Heart left ventricle (tissue), 16 donors: ENCODE results near the gene CAPN7. TPM values are rescaled to one million over a fixed set of nuclear protein-coding genes. Genes with fewer than 3 reads are reported as not detected.

Source experiments
- ATAC-seq, 4 donors: fragments of 200-7000 bp; cut with Tn5 transposase; one replicate each; pipeline ENCODE4 v1.9.1; 2020 to 2022; ENCODE audit warnings: moderate library complexity in 4 of 4, mild to moderate bottlenecking in 3 of 4, moderate number of reproducible peaks in 1 of 4
- DNase-seq, 5 donors: peaks; one replicate each; pipeline ENCODE4 v3.0.0-alpha.2; 2020
- H3K27ac ChIP-seq, 12 donors: fragments of 200-600 bp; sonication (generic) in 4 of 12; one replicate each; pipeline versions ENCODE4 v1.5.0 to v1.8.0; 2016 to 2022; ENCODE audit warnings: mild to moderate bottlenecking in 2 of 12
- H3K27me3 ChIP-seq, 9 donors: fragments of 200-600 bp; sonication (generic) in 2 of 9; one replicate each; pipeline versions ENCODE4 v1.5.1 to v1.8.0; 2016 to 2022; ENCODE audit warnings: mild to moderate bottlenecking in 3 of 9
- H3K36me3 ChIP-seq, 9 donors: fragments of 200-600 bp; sonication (generic) in 2 of 9; one replicate each; pipeline versions ENCODE4 v1.5.0 to v1.8.0; 2018 to 2022; ENCODE audit warnings: mild to moderate bottlenecking in 2 of 9
- H3K4me1 ChIP-seq, 12 donors: fragments of 200-600 bp; sonication (generic) in 4 of 12; one replicate each; pipeline versions ENCODE4 v1.5.0 to v1.8.0; 2016 to 2022; ENCODE audit warnings: mild to moderate bottlenecking in 3 of 12
- H3K4me3 ChIP-seq, 12 donors: fragments of 200-600 bp; sonication (generic) in 4 of 12; one replicate each; pipeline versions ENCODE4 v1.5.0 to v1.8.0; 2017 to 2022; ENCODE audit warnings: mild to moderate bottlenecking in 9 of 12, moderate library complexity in 4 of 12
- H3K9me3 ChIP-seq, 12 donors: fragments of 200-600 bp; sonication (generic) in 4 of 12; one replicate each; pipeline versions ENCODE4 v1.5.0 to v1.8.0; 2016 to 2022; ENCODE audit warnings: mild to moderate bottlenecking in 1 of 12
- POLR2A ChIP-seq, 2 donors: fragments of 450-650 bp; IDR thresholded peaks; one replicate each; pipeline ENCODE4 v1.6.1; 2017; ENCODE audit warnings: antibody characterized with exemption in 2 of 2, mild to moderate bottlenecking in 2 of 2, moderate library complexity in 2 of 2
- WGBS, 4 donors: extraction: QIAGEN DNeasy Blood & Tissue Kit in 2 of 4; methylation state at CpG; one replicate each; pipeline versions ENCODE4 v1.1.5 to v1.1.7; 2013 to 2018; 5-methylcytosine and 5-hydroxymethylcytosine counted together
- intact Hi-C, 10 donors: fragments of 100-400 bp; cut with DNase I; formaldehyde crosslinking; loops; one replicate each; pipeline versions ENCODE4 v1.11.1 to v1.14.2; 2022
- polyA plus RNA-seq, 2 donors: library from polyadenylated mRNA; stranded (reverse); fragments of 200-250 nt; gene quantifications; one replicate each; pipeline ENCODE4 v1.2.3, GENCODE V29; 2013
- total RNA-seq, 9 donors: library from RNA; depleted of rRNA in 2 of 9; stranded (reverse); fragments of >200 nt in 2 of 9; fragmentation: NEBNext Ultra II Directional in 3 of 9; extraction: Animal tissue kit (Norgen Biotek cat#: 25700) in 3 of 9; gene quantifications; one replicate each; pipeline versions ENCODE4 v1.1.0 to v1.2.4, GENCODE V29; 2016 to 2023
- TF ChIP-seq, protein P1 (sequence below), 12 donors: fragments of 200-600 bp; sonication (generic) in 4 of 12; IDR thresholded peaks; one replicate each; pipeline versions ENCODE4 v1.5.0 to v1.8.0; 2018 to 2022; ENCODE audit warnings: antibody characterized with exemption in 12 of 12, mild to moderate bottlenecking in 5 of 12
- donor health status: ischemic (EF 13 %, LVEDD 7.1; RV severe dilation, severe dysfunction).
- donor health status: healthy with polysubstance abuse.
- donor health status: DM: no; HTN: yes; CAD: no.
- donor health status: DM: no; HTN: no; CAD: no.
- donor health status: ischemic (EF 25% LVEDD 6.9; RV normal size, moderate dysfunction).
- donor health status: ischemic (EF 25% LVEDD 5.7; RV mildly dilated, moderate dysfunction).
- donor health status: healthy.
- donor health status: DM: yes; HTN: yes; CAD: no.
- donor health status: ischemic (EF 35%, LVEDD 5.7; RV mildly dilated, moderate dysfunction).
- donor health status: nonischemic (EF 11% LVEDD 7.7; RV severe dilation, severe dysfunction).
- donor health status: DM: yes; HTN: yes; CAD: no.
- donor health status: PGD.
- donor health status: ischemic (EF 29% LVEDD 5.4; RV normal size, mild dysfunction).
- donor health status: nonischemic (EF 23%, LVEDD 6.1; RV moderate dilation, normal function).

The CAPN7 gene
- total and polyA plus RNA-seq, 11 donors: 9.1 to 38.2 (median 24.2) TPM

DNA sequence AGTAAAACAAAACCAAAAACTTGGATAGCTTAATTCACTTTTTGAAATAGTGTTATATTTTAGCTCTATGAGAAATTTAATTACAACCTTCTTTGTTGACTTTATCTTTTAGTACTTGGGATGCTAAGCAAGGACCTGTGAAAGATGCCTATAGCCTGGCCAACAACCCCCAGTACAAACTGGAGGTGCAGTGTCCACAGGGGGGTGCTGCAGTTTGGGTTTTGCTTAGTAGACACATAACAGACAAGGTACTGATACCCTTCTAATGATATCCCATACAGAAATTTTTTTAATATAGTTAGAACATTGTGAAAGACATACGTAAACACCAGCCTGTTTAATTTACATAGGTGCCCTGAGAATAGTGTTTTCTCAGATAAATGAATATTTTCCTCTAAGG, 35.3 kb downstream of the CAPN7 start:
- DNase-seq: no peak

DNA sequence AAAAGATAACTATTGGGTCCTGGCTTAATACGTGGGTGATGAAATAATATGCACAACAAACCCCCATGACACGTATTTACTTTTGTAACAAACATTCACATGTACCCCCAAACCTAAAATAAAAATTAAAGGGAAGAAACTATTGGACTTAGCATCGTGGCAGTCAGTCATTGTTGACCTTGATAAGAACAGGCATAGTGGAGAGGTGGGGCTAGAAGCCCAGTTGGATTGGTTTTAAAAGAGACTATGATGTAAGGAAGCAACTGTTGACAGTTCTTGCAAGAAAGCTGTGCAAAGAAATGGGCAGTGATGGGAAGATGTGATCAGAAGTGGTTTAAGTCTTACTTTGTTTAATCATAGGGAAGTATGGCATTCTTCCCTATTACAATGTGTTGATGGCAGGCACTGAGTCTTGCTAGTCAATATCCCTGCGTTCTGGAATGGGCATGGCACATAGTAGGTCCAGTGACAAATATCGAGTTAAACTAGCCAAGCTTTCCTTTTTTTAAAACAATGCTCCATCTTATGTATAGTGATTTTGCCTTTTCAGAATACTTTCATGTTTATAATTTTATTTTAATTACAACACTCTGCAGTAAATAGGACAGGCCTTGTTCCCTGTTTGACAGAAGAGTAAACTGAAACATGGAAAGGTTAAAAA, 37.9 kb downstream of the CAPN7 start:
- intact Hi-C loops: no loop called here
- H3K9me3 ChIP-seq: no peaks in the 10 kb centered on the region
- H3K4me1 ChIP-seq: no peaks in the 10 kb centered on the region
- 79 to 84% (median 82%) methylated on average over 5 of the region's 5 CpGs for WGBS, 4 donors
- no peak for ATAC-seq
- H3K27me3 ChIP-seq: no peaks in the 10 kb centered on the region
- TF ChIP-seq, protein P1, sequence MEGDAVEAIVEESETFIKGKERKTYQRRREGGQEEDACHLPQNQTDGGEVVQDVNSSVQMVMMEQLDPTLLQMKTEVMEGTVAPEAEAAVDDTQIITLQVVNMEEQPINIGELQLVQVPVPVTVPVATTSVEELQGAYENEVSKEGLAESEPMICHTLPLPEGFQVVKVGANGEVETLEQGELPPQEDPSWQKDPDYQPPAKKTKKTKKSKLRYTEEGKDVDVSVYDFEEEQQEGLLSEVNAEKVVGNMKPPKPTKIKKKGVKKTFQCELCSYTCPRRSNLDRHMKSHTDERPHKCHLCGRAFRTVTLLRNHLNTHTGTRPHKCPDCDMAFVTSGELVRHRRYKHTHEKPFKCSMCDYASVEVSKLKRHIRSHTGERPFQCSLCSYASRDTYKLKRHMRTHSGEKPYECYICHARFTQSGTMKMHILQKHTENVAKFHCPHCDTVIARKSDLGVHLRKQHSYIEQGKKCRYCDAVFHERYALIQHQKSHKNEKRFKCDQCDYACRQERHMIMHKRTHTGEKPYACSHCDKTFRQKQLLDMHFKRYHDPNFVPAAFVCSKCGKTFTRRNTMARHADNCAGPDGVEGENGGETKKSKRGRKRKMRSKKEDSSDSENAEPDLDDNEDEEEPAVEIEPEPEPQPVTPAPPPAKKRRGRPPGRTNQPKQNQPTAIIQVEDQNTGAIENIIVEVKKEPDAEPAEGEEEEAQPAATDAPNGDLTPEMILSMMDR (IDR thresholded peaks at IDR 0.05): no peak
- no peak for TF ChIP-seq POLR2A (IDR thresholded peaks at IDR 0.05)
- H3K27ac ChIP-seq: no peak overlapping the region
- no peak overlapping the region for H3K4me3 ChIP-seq
- DNase-seq: no peak
- H3K36me3 ChIP-seq: peaks cover 2 to 100% (median 98%) of the 10 kb centered on the region in 9 donors

More for the DNA sequence above, 35.3 kb downstream of the CAPN7 start:
- H3K4me3 ChIP-seq: no peak overlapping the region
- H3K27ac ChIP-seq: no peak overlapping the region
- H3K9me3 ChIP-seq: no peaks in the 10 kb centered on the region
- no peaks in the 10 kb centered on the region for H3K4me1 ChIP-seq
- WGBS, 4 donors: 92 to 100% (median 97%) methylated on average over 1 of the region's 1 CpG
- H3K36me3 ChIP-seq: peaks cover 2 to 100% (median 100%) of the 10 kb centered on the region in 9 donors
- intact Hi-C loops: no loop called here
- TF ChIP-seq POLR2A (IDR thresholded peaks at IDR 0.05): no peak
- TF ChIP-seq, protein P1 (IDR thresholded peaks at IDR 0.05): peak in 5 of 12 donors; percentile 9 to 38 (median 26)
- H3K27me3 ChIP-seq: no peaks in the 10 kb centered on the region
- ATAC-seq: peak in 1 of 4 donors; percentile 44

DNA sequence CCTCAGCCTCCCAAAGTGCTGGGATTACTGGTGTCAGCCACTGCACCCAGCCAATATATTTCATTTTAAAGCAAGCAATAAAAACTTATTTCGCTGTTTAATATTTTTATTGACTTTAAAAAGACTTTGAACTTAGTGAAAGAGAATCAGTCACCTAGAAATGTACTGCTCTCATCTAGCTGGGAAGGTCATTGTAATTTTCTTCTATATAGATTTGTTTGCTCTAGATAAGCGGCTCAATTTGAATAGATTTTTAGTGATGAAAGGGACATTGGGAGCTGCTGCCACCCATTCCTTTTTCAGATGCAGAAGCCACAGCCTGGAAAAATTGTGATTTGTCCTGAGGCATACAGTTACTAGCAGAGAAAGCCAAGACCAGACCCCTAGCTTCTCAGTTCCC, 40.1 kb downstream of the CAPN7 start:
- Histone ChIP-seq H3K36me3 (peaks cover 2 to 100% (median 97%) of the 10 kb centered on the region in 9 donors), H3K27me3 (no peaks in the 10 kb centered on the region), H3K9me3 (no peaks in the 10 kb centered on the region), H3K27ac (no peak overlapping the region), H3K4me1 (no peaks in the 10 kb centered on the region), H3K4me3 (no peak overlapping the region)
- ATAC-seq (no peak), DNase-seq (no peak)
- intact Hi-C loops: no loop called here
- WGBS, 4 donors: 95 to 98% (median 97%) methylated on average over 2 of the region's 2 CpGs
- TF ChIP-seq, protein P1 (IDR thresholded peaks at IDR 0.05): no peak
- TF ChIP-seq POLR2A (IDR thresholded peaks at IDR 0.05): no peak

DNA sequence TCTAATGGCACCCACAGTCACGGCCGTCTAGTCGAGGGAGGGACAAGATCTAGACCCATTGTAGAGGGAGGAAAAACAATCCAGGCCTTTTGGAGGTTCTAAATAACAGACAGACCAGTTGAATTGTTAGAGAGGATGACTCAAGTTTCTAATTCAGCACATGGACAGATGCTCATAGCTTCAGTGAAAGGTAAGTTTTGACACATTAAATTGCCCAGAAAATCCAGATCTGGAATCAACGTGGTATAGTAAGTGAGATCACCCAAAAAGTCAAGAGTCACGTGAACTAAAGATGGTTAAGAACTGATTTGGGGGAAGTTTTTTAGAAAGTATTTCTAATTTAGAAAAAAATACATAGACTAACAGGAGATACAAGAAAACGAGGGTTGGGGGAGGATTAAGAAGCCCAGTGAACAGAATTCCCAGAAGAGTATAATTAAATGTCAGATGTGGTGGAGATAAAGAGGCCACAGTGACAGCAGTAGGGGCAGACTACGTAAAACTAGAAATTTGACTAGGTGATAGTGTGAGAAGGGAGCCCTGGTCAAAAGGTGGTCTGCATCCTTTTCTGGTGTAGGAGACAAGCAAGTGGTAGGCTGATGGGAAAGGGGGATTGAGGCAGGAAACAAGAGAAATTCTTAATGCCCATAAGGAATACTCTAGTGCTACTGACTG, 47.1 kb downstream of the CAPN7 start:
- ATAC-seq (no peak), DNase-seq (no peak)
- no peaks in the 10 kb centered on the region for H3K9me3 ChIP-seq
- H3K36me3 ChIP-seq: peaks cover 0 to 100% (median 97%) of the 10 kb centered on the region in 9 donors
- no peak overlapping the region for H3K27ac ChIP-seq
- WGBS, 4 donors: 72 to 88% (median 80%) methylated on average over 7 of the region's 7 CpGs
- H3K4me1 ChIP-seq: peaks cover 0 to 25% (median 3%) of the 10 kb centered on the region in 12 donors
- H3K27me3 ChIP-seq: no peaks in the 10 kb centered on the region
- intact Hi-C loops: no loop called here
- H3K4me3 ChIP-seq: no peak overlapping the region
- no peak for TF ChIP-seq POLR2A (IDR thresholded peaks at IDR 0.05)
- TF ChIP-seq, protein P1 (IDR thresholded peaks at IDR 0.05): no peak
